Measurements from ENCODE around the gene TUBB4A.

GRCh38 chr19:6483235-6483634 is 18.9 kb downstream of the TUBB4A start:
- no peak for TF ChIP-seq POLR2A (IDR thresholded peaks at IDR 0.05)
- TF ChIP-seq CTCF (IDR thresholded peaks at IDR 0.05) = no peak

Measured in lower leg skin (tissue), 3 donors.